Esophagus mucosa (tissue), 1 donor: Measurements from ENCODE around the gene LRP5. TPM values are rescaled to one million over a fixed set of nuclear protein-coding genes. Genes with fewer than 3 reads are reported as not detected.
"Not testable (repeated sequence)": the region's sequence is repeated elsewhere in the genome, so short reads cannot be mapped to it uniquely, and the experiment has no call there.

ENCODE experiments used
- ATAC-seq: fragments of 200-7000 bp; cut with Tn5 transposase; one replicate; pipeline ENCODE4 v1.9.1; 2020
- total RNA-seq: library from RNA; stranded (reverse); gene quantifications from one replicate; pipeline ENCODE4 v1.2.4, GENCODE V29; 2023
- donor health status: DM: yes; HTN: yes; CAD: no.

The LRP5 gene
- total RNA-seq, 1 donor from 2014 or later, result 15.9 TPM

DNA sequence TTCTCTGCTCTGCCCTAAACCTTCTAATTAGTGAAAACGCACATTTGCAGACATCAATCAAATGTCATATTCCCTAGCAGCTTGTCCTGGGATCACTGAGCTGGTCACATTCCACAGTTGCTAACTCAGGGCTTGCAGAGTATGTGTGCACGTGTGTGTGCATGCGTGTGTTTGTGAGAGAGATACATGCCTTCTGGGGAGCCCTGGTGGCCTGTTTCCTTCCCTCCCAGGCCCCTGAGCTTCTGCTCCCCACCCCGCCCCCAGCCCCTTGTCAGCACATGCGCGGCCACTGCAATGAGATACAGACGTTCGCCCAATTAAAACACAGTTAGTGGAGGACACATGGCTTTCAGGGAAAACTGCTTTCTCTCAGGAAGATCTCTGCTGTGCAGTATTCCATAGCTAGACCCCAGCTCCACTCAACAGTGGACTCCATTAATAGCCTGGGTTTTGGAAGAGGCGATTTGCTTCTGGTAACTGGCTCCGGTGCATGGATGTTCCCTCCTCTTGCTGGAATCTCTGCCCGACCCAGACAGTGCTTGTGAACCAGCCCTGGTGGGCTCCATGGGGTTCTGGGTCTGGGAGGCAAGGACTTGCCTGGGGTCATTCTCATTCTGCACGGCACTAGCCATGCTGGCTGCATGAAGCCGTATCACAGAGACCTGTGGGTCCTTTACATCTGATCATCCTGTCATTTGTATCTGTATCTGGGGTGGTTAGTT lies 17.7 kb downstream of the LRP5 start:
- no peak for ATAC-seq

- no peak for ATAC-seq
Measured at GRCh38 chr11:68330700-68331337, 18.4 kb downstream of the LRP5 start.

DNA sequence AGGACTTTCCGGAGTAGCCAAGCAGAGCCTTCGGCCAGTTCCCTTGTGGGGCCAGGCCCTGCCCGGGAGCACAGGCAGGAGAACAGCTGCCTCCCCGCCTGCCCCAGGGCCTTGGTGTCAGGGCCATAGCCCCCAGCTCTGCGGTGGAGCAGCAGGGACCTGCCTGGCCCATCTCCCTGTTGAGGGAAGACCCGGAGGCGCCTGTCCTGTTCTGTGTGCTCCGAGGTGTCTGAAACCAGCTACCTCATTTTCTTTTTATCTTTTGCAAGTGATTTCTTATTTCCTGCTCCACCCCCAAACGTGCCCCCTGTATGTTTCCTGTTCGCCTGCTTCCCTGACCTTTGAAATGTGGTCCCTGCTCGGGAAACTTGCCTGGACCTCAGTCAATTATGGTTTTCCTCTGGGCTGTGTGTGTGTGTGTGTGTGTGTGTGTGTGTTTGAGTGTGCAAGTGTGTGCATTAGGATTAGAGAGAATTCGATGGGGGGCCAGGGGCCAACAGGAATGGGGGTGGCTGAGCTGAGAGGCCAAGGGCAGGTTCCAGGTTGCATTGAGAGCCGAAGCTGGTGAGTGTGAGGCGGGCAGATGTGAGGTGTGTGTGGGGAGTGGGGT lies 19.1 kb downstream of the LRP5 start:
- ATAC-seq, result no peak

DNA sequence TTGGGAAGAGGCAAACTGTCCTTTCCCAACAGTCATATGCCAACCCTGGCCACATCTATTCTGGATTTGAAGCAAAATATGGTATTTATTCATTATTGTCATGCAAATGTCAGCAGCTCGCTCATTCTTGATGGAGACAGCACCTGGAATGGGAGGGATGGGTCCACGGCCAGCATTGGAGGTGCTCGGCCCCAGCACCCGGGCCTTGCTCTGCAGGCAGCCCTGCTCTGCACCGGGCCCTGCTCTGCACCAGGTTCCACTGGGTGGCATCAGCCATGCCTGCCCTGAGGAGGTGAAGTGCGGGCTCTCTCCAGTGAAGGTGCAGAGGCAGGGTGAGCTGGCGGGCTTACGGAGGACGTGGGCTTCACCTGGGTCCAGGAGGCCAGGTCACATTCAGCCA lies 19.8 kb downstream of the LRP5 start:
- no peak for ATAC-seq

DNA sequence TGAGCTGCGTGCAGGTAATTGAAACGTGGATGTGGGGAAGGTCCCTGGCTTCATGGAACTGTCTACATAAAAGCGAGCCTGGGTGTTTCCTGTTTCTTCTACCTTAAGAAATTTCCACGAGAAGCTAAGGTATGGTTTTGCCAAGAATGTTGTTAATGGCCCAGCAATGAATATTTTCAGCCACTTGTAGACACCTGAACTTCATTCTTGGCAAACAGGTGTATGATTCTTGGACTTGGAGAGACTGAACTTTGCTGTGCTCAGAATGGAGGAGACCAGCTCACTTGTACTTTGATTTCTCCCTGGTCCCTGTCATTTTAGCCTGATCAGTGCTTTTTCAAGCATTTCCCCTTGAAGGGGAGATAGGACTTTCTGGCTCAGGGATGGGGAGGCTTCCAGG lies 20.8 kb downstream of the LRP5 start:
- no peak for ATAC-seq

GRCh38 chr11:68334923-68335322 lies 22.5 kb downstream of the LRP5 start:
- no peak for ATAC-seq

DNA sequence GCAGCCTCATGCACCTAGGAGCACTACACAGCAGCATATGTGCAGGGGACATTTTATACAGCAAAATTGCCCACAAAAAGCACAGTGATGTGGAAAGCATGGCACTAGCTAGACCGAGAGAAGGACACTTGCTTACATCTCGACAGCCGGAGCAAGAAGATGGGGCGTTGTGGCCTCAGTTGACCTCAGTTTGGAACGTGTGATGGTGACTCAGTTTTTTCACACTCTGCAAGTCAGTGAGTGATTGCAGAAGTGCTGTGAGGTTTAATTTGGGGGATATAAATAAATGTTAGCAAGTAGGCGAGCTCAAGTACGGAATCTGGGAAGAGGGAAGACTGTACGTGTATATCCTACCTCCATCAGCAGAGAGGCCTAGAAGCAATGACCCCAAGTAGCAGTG lies 23.3 kb downstream of the LRP5 start:
- no peak for ATAC-seq

- no peak for ATAC-seq
Measured at GRCh38 chr11:68336716-68337115, 24.3 kb downstream of the LRP5 start.

- ATAC-seq, result peak; percentile 55
Measured at GRCh38 chr11:68337399-68337835, 25.0 kb downstream of the LRP5 start.

DNA sequence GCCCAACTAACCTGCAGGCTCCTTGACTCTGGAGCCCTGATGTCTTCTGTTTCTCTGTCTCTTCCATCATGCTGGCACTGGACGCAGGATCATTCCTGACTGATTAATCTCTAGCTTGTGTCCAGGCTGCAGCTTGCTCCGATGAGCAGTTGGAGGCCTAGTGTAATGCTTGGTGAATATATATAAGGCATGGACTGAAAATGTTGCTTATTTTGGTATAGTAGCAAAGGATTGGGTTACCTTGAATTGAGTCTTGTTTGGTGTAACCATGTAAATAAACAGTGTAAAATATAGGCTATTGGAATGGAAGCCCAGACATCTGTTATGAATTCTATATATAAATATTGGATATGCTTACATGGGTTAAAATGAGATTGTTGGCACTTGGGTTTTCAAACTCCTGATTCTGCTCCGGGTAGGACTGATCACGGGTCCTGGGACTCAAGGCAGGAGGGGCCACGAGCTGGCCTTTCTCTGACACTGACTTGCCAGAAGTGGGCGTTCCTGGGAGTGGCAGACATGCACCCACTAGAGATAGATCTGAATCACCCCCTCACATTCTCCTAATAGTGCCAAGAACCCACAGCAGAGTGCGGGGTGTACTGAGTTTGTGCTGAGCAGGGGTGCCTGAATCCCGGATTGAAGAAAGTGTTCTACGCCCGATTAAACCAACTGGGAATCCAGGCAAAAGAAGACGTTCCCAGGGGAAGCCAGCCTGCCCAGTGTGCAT lies 25.8 kb downstream of the LRP5 start:
- ATAC-seq, result peak; percentile 76

- ATAC-seq, result no peak
Measured at GRCh38 chr11:68340003-68340767, 27.8 kb downstream of the LRP5 start.

GRCh38 chr11:68340784-68341556 lies 28.6 kb downstream of the LRP5 start:
- ATAC-seq, result no peak

DNA sequence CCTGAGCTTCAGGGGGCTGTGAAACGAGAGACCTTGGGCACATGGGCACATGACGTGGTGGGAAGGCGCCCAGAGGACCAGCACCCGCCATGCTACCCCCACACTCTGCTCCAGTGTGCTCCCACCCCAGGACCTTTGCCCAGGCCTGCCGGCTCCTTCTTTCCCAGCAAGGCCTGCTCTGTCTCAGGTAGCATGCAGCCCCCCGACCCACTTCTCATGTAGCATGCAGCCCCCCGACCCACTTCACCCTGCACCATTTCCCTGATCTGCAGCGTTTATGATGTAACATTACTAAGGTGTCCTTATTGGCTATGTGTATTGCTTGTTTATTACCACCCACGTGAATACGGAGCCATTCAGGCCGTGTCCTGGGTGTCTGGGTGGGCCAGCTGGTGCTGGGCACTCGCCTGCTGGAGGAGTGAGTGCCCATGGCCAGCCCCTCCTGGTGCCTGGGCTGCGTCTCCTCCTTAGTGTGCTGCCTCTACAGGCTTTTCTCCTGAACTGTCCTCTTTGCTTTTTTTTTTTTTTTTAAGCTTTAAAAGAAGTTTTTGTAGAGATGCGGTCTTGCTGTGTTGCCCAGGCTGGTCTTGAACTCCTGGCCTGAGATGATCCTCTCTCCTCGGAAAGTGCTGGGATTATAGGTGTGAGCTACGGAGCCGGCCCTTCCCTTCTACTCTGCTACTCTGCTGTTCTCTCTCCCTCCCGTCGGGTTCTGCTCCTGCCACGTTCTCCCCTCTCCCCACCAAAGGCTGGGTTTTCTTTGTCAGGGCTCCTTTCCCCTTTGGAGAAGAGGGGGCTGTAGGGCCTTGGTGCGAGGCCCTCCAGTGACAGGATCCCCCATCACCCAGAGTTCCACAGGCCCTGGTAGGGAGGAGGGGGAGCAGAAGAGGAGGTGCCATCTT lies 29.4 kb downstream of the LRP5 start:
- no peak for ATAC-seq

GRCh38 chr11:68342459-68343158 lies 30.2 kb downstream of the LRP5 start:
- ATAC-seq, result peak; percentile 60

- peak; percentile 47 for ATAC-seq
Measured at GRCh38 chr11:68343761-68344256, 31.4 kb downstream of the LRP5 start.

DNA sequence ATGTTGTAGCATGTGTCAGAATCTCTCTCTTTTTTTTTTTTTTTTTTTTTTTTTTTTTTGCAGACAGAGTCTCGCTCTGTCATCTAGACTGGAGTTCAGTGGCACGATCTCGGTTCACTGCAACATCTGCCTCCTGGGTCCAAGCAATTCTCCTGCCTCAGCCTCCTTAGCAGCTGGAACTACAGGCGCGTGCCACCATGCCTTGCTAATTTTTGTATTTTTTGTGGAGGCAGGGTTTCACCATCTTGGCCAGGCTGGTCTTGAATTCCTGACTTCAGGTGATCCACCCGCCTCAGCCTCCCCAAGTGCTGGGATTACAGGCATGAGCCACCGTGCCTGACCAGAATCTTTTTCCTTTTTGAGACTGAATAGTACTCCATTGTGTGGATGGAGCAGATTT lies 32.4 kb downstream of the LRP5 start:
- not testable (repeated sequence) for ATAC-seq

DNA sequence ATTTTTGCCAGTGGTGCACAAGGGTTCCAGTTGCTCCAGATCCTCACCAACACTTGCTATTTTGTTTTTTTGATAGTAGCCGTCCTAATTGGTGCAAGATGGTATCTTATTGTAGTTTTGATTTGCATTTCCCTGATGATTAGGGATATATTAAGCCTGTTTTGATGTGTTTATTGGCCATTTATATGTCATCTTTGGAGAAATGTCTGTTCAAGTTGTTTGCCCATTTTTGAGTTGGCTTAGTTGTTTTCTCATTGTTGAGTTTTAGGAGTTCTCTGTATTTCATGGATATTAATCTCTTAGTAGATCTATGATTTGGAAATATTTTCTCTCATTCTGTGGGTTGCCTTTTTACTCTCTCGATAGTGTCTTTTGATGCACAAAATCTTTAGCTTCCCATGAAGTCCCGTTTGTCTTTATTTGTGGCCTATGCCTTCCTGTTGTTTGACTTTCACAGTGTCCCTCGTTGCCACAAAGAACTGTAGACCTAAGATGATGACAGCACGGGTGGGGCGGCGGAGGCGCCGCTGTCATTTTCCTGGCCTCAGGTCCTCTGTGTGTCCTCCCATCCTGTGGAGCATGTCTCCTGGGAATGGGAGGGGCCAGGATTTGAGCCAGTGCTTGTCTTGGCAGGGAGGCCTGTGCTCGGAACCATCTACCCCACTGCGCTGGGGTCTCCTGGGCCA lies 33.5 kb downstream of the LRP5 start:
- no peak for ATAC-seq

DNA sequence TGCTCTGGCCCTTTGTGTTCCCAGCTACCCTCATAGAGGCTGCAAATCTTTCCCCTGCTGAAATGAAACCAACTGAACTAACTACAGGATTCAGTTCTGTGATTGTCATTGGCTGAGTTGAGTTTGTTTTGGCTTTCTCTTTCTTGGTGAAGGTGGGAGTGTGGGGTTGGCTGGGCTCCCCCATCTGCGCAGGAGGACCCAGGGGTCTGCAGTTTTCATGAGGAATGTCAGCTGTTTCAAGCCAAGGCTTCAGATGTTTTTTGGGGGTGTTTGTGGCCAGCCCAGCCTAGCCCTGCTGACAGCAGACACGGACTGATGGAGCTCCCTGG lies 34.0 kb downstream of the LRP5 start:
- no peak for ATAC-seq

GRCh38 chr11:68347345-68347744 lies 35.0 kb downstream of the LRP5 start:
- ATAC-seq, result no peak
